AG04450 (cell line): ENCODE measurements around the gene BAG3. TPM values are rescaled to one million over a fixed set of nuclear protein-coding genes. Genes with fewer than 3 reads are reported as not detected.

Source experiments
- CTCF ChIA-PET: fragments of 300-600, 350-600 bp; formaldehyde crosslinking; extraction: SDS; loops from one replicate; lab custom pipeline; 2022; ENCODE audit warnings: antibody characterized with exemption, inconsistent platforms; lab: Charles Lee
- POLR2A ChIA-PET: fragments of 350-600 bp; formaldehyde crosslinking; extraction: SDS; loops from one replicate; lab custom pipeline; 2021; ENCODE audit warnings: antibody characterized with exemption, inconsistent platforms; lab: Yijun Ruan, JAX
- DNase-seq: peaks from one replicate; pipeline ENCODE4 v3.0.0-alpha.2; 2011; ENCODE audit warnings: low read depth, low spot score
- H3K27ac ChIP-seq: one replicate; pipeline ENCODE4 v1.5.1; 2012; ENCODE audit warnings: low read depth, low read length, control low read depth
- H3K27me3 ChIP-seq: one replicate; pipeline ENCODE4 v1.6.0; 2012; ENCODE audit warnings: low read length; ENCODE audit not compliant: control insufficient read depth, insufficient read depth
- H3K4me3 ChIP-seq: 2 replicates; pipeline ENCODE4 v1.5.1; 2011; ENCODE audit warnings: mild to moderate bottlenecking, low read depth, low read length, control low read depth
- H3K9me3 ChIP-seq: 2 replicates; pipeline ENCODE4 v1.5.1; 2012; ENCODE audit warnings: low read length; ENCODE audit not compliant: control insufficient read depth, insufficient read depth
- polyA plus RNA-seq: library from polyadenylated mRNA; depleted of rRNA; stranded (reverse); fragments of >200 nt; gene quantifications from 2 replicates; pipeline ENCODE4 v1.2.3, GENCODE V29; 2011
- TF ChIP-seq, protein P1 (sequence below): IDR thresholded peaks from 2 replicates; pipeline ENCODE4 v1.5.1; 2011; ENCODE audit warnings: low read depth, low read length, control low read depth, inconsistent platforms

BAG3 gene
- polyA plus RNA-seq, 1 experiment: 12.7 TPM

DNA sequence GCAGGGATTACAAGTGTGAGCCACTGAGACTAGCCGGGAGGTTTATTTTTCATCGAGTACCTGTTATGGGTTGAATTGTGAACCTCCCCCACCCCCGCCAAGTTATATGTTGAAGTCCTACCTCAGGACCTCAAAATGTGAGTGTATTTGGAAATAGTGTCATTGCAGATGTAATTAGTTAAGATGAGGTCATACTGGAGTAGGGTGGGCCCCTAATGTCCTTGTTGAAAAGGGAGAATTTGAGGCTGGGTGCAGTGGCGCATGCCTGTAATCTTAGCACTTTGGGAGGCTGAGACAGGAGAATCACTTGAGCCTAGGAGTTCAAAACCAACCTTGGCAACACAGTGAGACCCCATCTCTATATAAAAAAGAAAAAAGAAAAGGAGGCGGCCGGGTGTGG lies 10.8 kb upstream of the BAG3 start:
- H3K27ac ChIP-seq: no peak overlapping the region
- H3K4me3 ChIP-seq: no peak overlapping the region
- TF ChIP-seq, protein P1, sequence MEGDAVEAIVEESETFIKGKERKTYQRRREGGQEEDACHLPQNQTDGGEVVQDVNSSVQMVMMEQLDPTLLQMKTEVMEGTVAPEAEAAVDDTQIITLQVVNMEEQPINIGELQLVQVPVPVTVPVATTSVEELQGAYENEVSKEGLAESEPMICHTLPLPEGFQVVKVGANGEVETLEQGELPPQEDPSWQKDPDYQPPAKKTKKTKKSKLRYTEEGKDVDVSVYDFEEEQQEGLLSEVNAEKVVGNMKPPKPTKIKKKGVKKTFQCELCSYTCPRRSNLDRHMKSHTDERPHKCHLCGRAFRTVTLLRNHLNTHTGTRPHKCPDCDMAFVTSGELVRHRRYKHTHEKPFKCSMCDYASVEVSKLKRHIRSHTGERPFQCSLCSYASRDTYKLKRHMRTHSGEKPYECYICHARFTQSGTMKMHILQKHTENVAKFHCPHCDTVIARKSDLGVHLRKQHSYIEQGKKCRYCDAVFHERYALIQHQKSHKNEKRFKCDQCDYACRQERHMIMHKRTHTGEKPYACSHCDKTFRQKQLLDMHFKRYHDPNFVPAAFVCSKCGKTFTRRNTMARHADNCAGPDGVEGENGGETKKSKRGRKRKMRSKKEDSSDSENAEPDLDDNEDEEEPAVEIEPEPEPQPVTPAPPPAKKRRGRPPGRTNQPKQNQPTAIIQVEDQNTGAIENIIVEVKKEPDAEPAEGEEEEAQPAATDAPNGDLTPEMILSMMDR: no peak
- POLR2A ChIA-PET: no interaction called here
- H3K27me3 ChIP-seq: no peaks in the 10 kb centered on the region
- peaks cover 5% of the 10 kb centered on the region for H3K9me3 ChIP-seq
- CTCF ChIA-PET: interaction anchor here (0.7 to 1.6 kb wide), 2 partner anchors 42 to 219 kb away, joined by 5 to 9 read pairs; no protein-coding TSS in a partner anchor
- no peak for DNase-seq

DNA sequence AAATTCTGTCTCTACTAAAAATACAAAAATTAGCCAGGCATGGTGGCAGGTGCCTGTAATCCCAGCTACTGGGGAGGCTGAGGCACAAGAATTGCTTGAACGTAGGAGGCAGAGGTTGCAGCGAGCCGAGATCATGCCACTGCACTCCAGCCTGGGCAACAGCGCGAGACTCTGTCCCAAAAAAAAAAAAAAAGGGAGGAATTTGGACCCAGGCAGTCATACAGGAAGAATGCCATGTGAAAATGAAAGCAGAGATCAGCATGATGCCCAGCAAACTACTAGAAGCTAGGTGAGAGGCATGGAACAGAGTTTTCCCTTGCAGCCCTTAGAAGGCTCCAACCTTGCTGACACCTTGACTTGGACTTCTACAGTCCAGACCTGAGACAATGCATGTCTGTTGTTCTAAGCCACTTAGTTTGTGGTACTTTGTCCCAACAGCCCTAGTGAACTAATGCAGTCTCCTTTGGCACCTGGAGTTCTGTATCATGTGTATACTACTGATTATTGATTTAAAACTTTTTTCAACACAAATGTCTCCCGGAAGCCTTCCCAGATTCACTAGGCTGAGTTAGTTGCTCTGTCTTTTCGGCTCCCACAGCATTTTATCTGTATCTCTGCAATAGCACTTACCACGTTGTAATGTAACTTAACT lies 10.2 kb upstream of the BAG3 start:
- Histone ChIP-seq H3K27me3 (no peaks in the 10 kb centered on the region), H3K4me3 (no peak overlapping the region), H3K27ac (no peak overlapping the region), H3K9me3 (peaks cover 8% of the 10 kb centered on the region)
- TF ChIP-seq, protein P1: no peak
- POLR2A ChIA-PET: no interaction called here
- CTCF ChIA-PET: interaction anchor here (1.6 kb wide), 1 partner anchor 218 kb away, joined by 5 read pairs; no protein-coding TSS in a partner anchor
- DNase-seq: no peak

DNA sequence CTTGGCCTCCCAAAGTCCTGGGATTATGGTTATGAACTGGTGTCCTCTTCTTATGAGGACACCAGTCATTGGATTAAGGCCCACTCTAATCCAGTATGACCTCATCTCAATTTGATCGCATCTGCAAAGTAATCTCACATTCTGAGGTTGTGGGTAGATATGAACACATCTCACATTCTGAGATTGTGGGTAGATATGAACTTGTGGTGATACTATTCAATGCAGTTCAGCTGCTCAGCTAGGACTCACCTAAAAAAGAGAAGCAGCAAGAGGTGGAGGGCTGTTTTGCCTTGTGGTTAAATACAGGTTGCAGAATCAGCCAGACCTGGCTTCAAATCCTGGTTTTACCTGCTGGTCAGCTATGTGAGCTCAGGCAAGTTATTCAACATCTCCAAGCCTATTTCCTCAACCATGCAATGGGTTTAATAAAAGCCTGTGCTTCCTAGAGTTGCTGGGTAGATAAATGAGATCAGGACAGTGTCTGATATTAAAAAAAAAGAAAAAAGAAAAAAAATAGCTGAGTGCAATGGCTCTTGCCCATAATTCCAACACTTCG lies 8.5 kb upstream of the BAG3 start:
- no peak for DNase-seq
- TF ChIP-seq, protein P1: no peak
- H3K27ac ChIP-seq: no peak overlapping the region
- ChIA-PET CTCF (interaction anchor here (0.6 to 1.0 kb wide), 2 partner anchors 21 to 24 kb away, joined by 3 to 6 read pairs; no protein-coding TSS in a partner anchor), POLR2A (no interaction called here)
- no peaks in the 10 kb centered on the region for H3K27me3 ChIP-seq
- H3K4me3 ChIP-seq: no peak overlapping the region
- peaks cover 8% of the 10 kb centered on the region for H3K9me3 ChIP-seq

DNA sequence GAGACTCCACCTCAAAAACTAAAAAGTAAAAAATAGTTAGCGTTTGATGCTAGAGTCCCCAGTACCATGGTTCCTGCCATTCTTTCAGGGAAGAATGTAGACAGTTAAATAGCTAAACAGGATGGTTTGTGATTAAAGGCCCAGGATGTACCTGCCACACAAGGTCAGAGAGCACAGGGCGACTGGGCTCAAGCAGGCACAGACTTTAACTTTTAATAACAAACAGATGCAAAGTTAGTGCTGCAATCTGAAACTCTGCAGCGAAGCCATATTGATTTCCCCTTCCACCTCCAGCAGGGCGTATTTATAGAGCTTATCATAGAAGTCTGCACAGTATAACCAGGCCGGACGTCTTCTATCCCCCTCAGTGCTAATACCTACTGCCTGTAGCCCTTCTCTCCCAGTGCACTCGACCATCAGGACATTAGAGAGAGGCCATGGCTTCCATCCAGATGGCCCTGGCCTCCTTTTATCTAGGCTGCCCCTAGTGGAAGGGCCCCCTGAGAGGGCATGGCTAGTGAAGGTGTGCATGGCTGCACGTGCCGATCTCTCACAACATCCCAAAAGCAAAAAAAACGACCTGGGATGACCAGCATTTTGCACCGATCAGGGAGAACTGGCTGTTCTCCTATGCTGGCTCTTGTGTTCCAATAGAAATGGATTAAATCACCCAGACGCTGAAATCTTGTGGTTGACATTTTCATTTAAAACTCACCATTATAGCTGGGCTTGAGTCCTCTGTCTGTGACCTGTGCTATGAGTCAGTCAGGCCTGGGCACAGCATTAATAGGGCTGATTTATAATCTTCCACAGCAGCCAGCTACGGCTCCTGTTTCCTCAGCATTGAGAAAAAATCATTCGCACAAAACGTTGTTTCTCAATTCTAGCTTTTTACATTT lies 7.6 kb upstream of the BAG3 start:
- CTCF ChIA-PET: interaction anchor here (0.6 to 1.9 kb wide), 7 partner anchors 10 to 216 kb away, joined by 3 to 11 read pairs (median 6); no protein-coding TSS in a partner anchor
- H3K27me3 ChIP-seq: no peaks in the 10 kb centered on the region
- H3K9me3 ChIP-seq: peaks cover 8% of the 10 kb centered on the region
- TF ChIP-seq, protein P1: no peak
- no peak overlapping the region for H3K4me3 ChIP-seq
- H3K27ac ChIP-seq: no peak overlapping the region
- DNase-seq: no peak
- POLR2A ChIA-PET: no interaction called here
